Measurements from ENCODE around the gene SYNE2.

Gene SYNE2

GRCh38 chr14:64253672-64254071, 400.9 kb downstream of the SYNE2 start:
- H3K4me3 ChIP-seq (ENCODE audit: low read length), result no peak overlapping the region
- no peak for TF ChIP-seq CTCF (IDR thresholded peaks at IDR 0.05; ENCODE audit: insufficient read depth, low read depth, low read length, missing control alignments)
- peak; percentile 72 for DNase-seq (ENCODE audit: low read depth)

- DNase-seq (ENCODE audit: low read depth), result no peak
Observed at GRCh38 chr14:64255756-64256155, 403.0 kb downstream of the SYNE2 start.

GRCh38 chr14:64260418-64260817, 407.6 kb downstream of the SYNE2 start:
- H3K4me3 ChIP-seq (ENCODE audit: low read length), result no peak overlapping the region
- DNase-seq (ENCODE audit: low read depth), result no peak
- no peak for TF ChIP-seq CTCF (IDR thresholded peaks at IDR 0.05; ENCODE audit: insufficient read depth, low read depth, low read length, missing control alignments)

More at GRCh38 chr14:64255756-64256155, 403.0 kb downstream of the SYNE2 start:
- TF ChIP-seq CTCF (IDR thresholded peaks at IDR 0.05; ENCODE audit: insufficient read depth, low read depth, low read length, missing control alignments), result no peak
- no peak overlapping the region for H3K4me3 ChIP-seq (ENCODE audit: low read length)

- no peak for TF ChIP-seq CTCF (IDR thresholded peaks at IDR 0.05; ENCODE audit: insufficient read depth, low read depth, low read length, missing control alignments)
Observed at GRCh38 chr14:64265222-64265621, 412.4 kb downstream of the SYNE2 start.

GRCh38 chr14:64266239-64266638, 413.4 kb downstream of the SYNE2 start:
- TF ChIP-seq CTCF (IDR thresholded peaks at IDR 0.05; ENCODE audit: insufficient read depth, low read depth, low read length, missing control alignments), result no peak
- no peak overlapping the region for H3K4me3 ChIP-seq (ENCODE audit: low read length)
- peak; percentile 54 for DNase-seq (ENCODE audit: low read depth)

More at GRCh38 chr14:64265222-64265621, 412.4 kb downstream of the SYNE2 start:
- no peak for DNase-seq (ENCODE audit: low read depth)
- no peak overlapping the region for H3K4me3 ChIP-seq (ENCODE audit: low read length)

GRCh38 chr14:64272019-64272418, 419.2 kb downstream of the SYNE2 start:
- TF ChIP-seq CTCF (IDR thresholded peaks at IDR 0.05; ENCODE audit: insufficient read depth, low read depth, low read length, missing control alignments), result no peak
- H3K4me3 ChIP-seq (ENCODE audit: low read length), result no peak overlapping the region
- no peak for DNase-seq (ENCODE audit: low read depth)

Measured in epithelial cell of esophagus (primary cell).